Prostate gland (tissue), 2 donors: ENCODE measurements around the gene F12. TPM values are rescaled to one million over a fixed set of nuclear protein-coding genes. Genes with fewer than 3 reads are reported as not detected.
A peak's percentile ranks its signal among the peaks of the same experiment; 100 is the strongest.

Experiments used
- DNase-seq: peaks from one replicate; pipeline ENCODE4 v3.0.0-alpha.2; 2019; ENCODE audit warnings: low spot score
- H3K27ac ChIP-seq, 2 donors: fragments of 200-600 bp; sonication (generic); 2 replicates each; pipeline ENCODE4 v1.5.1; 2017 to 2019
- H3K27me3 ChIP-seq: fragments of 200-600 bp; sonication (generic); replicated peaks from 2 replicates; pipeline ENCODE4 v1.5.1; 2019; ENCODE audit not compliant: insufficient read depth
- H3K36me3 ChIP-seq, 2 donors: fragments of 200-600 bp; sonication (generic); 1 replicate in 1 of 2; 2 replicates in 1 of 2; pipeline versions ENCODE4 v1.5.1 to v1.8.1; 2017 to 2019
- H3K4me1 ChIP-seq: fragments of 200-600 bp; sonication (generic); replicated peaks from 2 replicates; pipeline ENCODE4 v1.5.1; 2019
- H3K4me3 ChIP-seq, 2 donors: fragments of 200-600 bp; sonication (generic); 2 replicates each; pipeline ENCODE4 v1.5.1; 2017 to 2019
- H3K9me3 ChIP-seq: fragments of 200-600 bp; sonication (generic); 2 replicates; pipeline ENCODE4 v1.5.1; 2017
- CTCF ChIP-seq, 4 experiments: fragments of 200-600 bp in 2 of 4; fragments of 450-650 bp in 2 of 4; sonication (generic) in 2 of 4; IDR thresholded peaks; 1 replicate in 3 of 4; 2 replicates in 1 of 4; pipeline ENCODE4 v1.5.1; 2016 to 2019; ENCODE audit warnings: antibody characterized with exemption in 4 of 4, mild to moderate bottlenecking in 2 of 4, moderate library complexity in 2 of 4
- POLR2A ChIP-seq: fragments of 450-650 bp; IDR thresholded peaks from one replicate; pipeline ENCODE4 v1.6.1; 2016; ENCODE audit warnings: antibody characterized with exemption, mild to moderate bottlenecking
- POLR2AphosphoS5 ChIP-seq: sonication (generic); formaldehyde crosslinking; IDR thresholded peaks from one replicate; pipeline ENCODE4 v1.6.1; 2017; ENCODE audit warnings: antibody characterized with exemption
- WGBS: methylation state at CpG from one replicate; pipeline ENCODE4 v1.1.5; 2018; 5-methylcytosine and 5-hydroxymethylcytosine counted together
- intact Hi-C: fragments of 100-400 bp; cut with DNase I; formaldehyde crosslinking; loops from one replicate; pipeline ENCODE4 v1.14.2; 2022
- total RNA-seq, 2 donors: library from RNA; depleted of rRNA; stranded (reverse); fragments of >200 nt; gene quantifications; one replicate each; pipeline ENCODE4 v1.1.0, GENCODE V29; 2016

F12 gene
- total RNA-seq, 2 donors from 2014 or later: 0.74 to 2.6 TPM

GRCh38 chr5:177373806-177374205 lies 35.6 kb downstream of the F12 start:
- peak; percentile 85 for DNase-seq
- TF ChIP-seq CTCF (IDR thresholded peaks at IDR 0.05) (peak in 1 of 4 experiments; percentile 12), POLR2AphosphoS5 (peak; percentile 63), POLR2A (peak; percentile 36)
- Histone ChIP-seq H3K4me3 (no peak overlapping the region), H3K27ac (peak overlapping the region; percentile 72 to 77), H3K27me3 (no peaks in the 10 kb centered on the region), H3K4me1 (no peaks in the 10 kb centered on the region), H3K9me3 (no peaks in the 10 kb centered on the region), H3K36me3 (no peaks in the 10 kb centered on the region)
- WGBS: 36% methylated on average over 6 of the region's 6 CpGs
- intact Hi-C loops: no loop called here

GRCh38 chr5:177372910-177373309 lies 36.5 kb downstream of the F12 start:
- WGBS: 75% methylated on average over 6 of the region's 6 CpGs
- Histone ChIP-seq H3K9me3 (no peaks in the 10 kb centered on the region), H3K4me1 (no peaks in the 10 kb centered on the region), H3K27ac (peak overlapping the region in 1 of 2 donors; percentile 77), H3K36me3 (no peaks in the 10 kb centered on the region), H3K4me3 (no peak overlapping the region), H3K27me3 (no peaks in the 10 kb centered on the region)
- intact Hi-C loops: no loop called here
- DNase-seq: no peak
- TF ChIP-seq CTCF (IDR thresholded peaks at IDR 0.05): no peak
- TF ChIP-seq POLR2AphosphoS5: no peak
- TF ChIP-seq POLR2A: no peak

GRCh38 chr5:177372034-177372896 lies 37.1 kb downstream of the F12 start:
- Histone ChIP-seq H3K9me3 (no peaks in the 10 kb centered on the region), H3K27ac (peak overlapping the region in 1 of 2 donors; percentile 77), H3K36me3 (no peaks in the 10 kb centered on the region), H3K4me3 (no peak overlapping the region), H3K4me1 (peaks cover 3% of the 10 kb centered on the region), H3K27me3 (no peaks in the 10 kb centered on the region)
- intact Hi-C loops: no loop called here
- no peak for DNase-seq
- 60% methylated on average over 12 of the region's 12 CpGs for WGBS
- no peak for TF ChIP-seq CTCF (IDR thresholded peaks at IDR 0.05)
- no peak for TF ChIP-seq POLR2A
- no peak for TF ChIP-seq POLR2AphosphoS5

GRCh38 chr5:177371120-177372033 lies 38.0 kb downstream of the F12 start:
- Histone ChIP-seq H3K4me1 (peaks cover 4% of the 10 kb centered on the region), H3K27ac (peak overlapping the region; percentile 76 to 77)

More at GRCh38 chr5:177371120-177372033, 38.0 kb downstream of the F12 start:
- H3K4me3 ChIP-seq: peak overlapping the region; percentile 35 to 38
- intact Hi-C loops: no loop called here
- TF ChIP-seq CTCF (IDR thresholded peaks at IDR 0.05) (no peak), POLR2AphosphoS5 (no peak)
- no peaks in the 10 kb centered on the region for H3K36me3 ChIP-seq
- no peaks in the 10 kb centered on the region for H3K27me3 ChIP-seq
- DNase-seq: no peak
- no peaks in the 10 kb centered on the region for H3K9me3 ChIP-seq
- 52% methylated on average over 22 of the region's 26 CpGs for WGBS
